A549 (cell line): ENCODE data around the gene FRMD1. TPM values are rescaled to one million over a fixed set of nuclear protein-coding genes. Genes with fewer than 3 reads are reported as not detected.

Source experiments
- ATAC-seq, 2 experiments: fragments of 200-7000 bp in 1 of 2; fragments of >200 bp in 1 of 2; cut with Nextera tagmentation in 1 of 2; cut with Tn5 transposase in 1 of 2; 3 replicates each; pipeline versions ENCODE4 v1.8.0 to v1.9.1; 2018 to 2020; ENCODE audit warnings: mild to moderate bottlenecking in 1 of 2, moderate library complexity in 1 of 2
- CTCF ChIA-PET: fragments of 300-600 bp; sonication (Branson Sonifier 250); formaldehyde crosslinking; extraction: SDS; loops from one replicate; lab custom pipeline; 2021; ENCODE audit warnings: antibody characterized with exemption, inconsistent platforms; lab: Yijun Ruan, JAX
- POLR2A ChIA-PET: fragments of 350-600 bp; formaldehyde crosslinking; extraction: SDS; loops from one replicate; lab custom pipeline; 2021; ENCODE audit warnings: antibody characterized with exemption, inconsistent platforms; lab: Yijun Ruan, JAX
- DNase-seq, 2 experiments: peaks; one replicate each; pipeline versions ENCODE4 v3.0.0 to v3.0.0-alpha.2; 2011 to 2016; ENCODE audit warnings: low read depth in 1 of 2, low spot score in 1 of 2
- FAIRE-seq: peaks from 2 replicates; lab custom pipeline; 2011; peaks lifted over from hg19 to GRCh38; lab: Jason Lieb, UNC
- H3K27ac ChIP-seq, 2 experiments: fragments of >200 bp; sonication (Bioruptor Twin); formaldehyde crosslinking; 3 replicates each; pipeline ENCODE4 v1.5.1; 2016 to 2017
- H3K4me1 ChIP-seq: fragments of >200 bp; sonication (Bioruptor Twin); formaldehyde crosslinking; 3 replicates; pipeline ENCODE4 v1.6.1; 2016
- H3K4me2 ChIP-seq: fragments of >200 bp; sonication (Bioruptor Twin); formaldehyde crosslinking; 3 replicates; pipeline ENCODE4 v1.6.1; 2016
- H3K4me3 ChIP-seq: fragments of >200 bp; sonication (Bioruptor Twin); formaldehyde crosslinking; 3 replicates; pipeline ENCODE4 v1.5.1; 2016
- H3K9me3 ChIP-seq: fragments of >200 bp; sonication (Bioruptor Twin); formaldehyde crosslinking; 3 replicates; pipeline ENCODE4 v1.6.1; 2016
- CHD2 ChIP-seq: fragments of 150-350 bp; IDR thresholded peaks from 2 replicates; pipeline ENCODE4 v1.6.1; 2014; ENCODE audit warnings: low read length; ENCODE audit not compliant: partially characterized antibody
- E2F6 ChIP-seq: IDR thresholded peaks from 2 replicates; pipeline ENCODE4 v1.6.1; 2012; ENCODE audit warnings: low read depth, borderline replicate concordance
- EHF ChIP-seq: fragments of 250-450 bp; sonication (Bioruptor Pico); IDR thresholded peaks from 2 replicates; pipeline ENCODE4 v1.5.0; 2020; ENCODE audit warnings: mild to moderate bottlenecking
- FOSB ChIP-seq: fragments of 250-450 bp; sonication (Bioruptor Pico); IDR thresholded peaks from 2 replicates; pipeline ENCODE4 v1.5.0; 2020; ENCODE audit warnings: mild to moderate bottlenecking, moderate library complexity
- FOXS1 ChIP-seq: fragments of 250-450 bp; sonication (Bioruptor Pico); IDR thresholded peaks from 2 replicates; pipeline ENCODE4 v1.5.0; 2020; ENCODE audit warnings: mild to moderate bottlenecking, moderate library complexity
- HEYL ChIP-seq: fragments of 250-450 bp; sonication (Bioruptor Pico); IDR thresholded peaks from 2 replicates; pipeline ENCODE4 v1.8.0; 2021; ENCODE audit warnings: mild to moderate bottlenecking, moderate library complexity
- JUNB ChIP-seq: fragments of >200 bp; sonication (Bioruptor Twin); formaldehyde crosslinking; IDR thresholded peaks from 2 replicates; pipeline ENCODE4 v1.6.1; 2016
- MYC ChIP-seq: IDR thresholded peaks from 2 replicates; pipeline ENCODE4 v1.6.1; 2012; ENCODE audit warnings: mild to moderate bottlenecking, inconsistent platforms, low read length, improper control_type of control experiment, borderline replicate concordance
- RAD21 ChIP-seq, 2 experiments: fragments of >200 bp in 1 of 2; sonication (Bioruptor Twin) in 1 of 2; formaldehyde crosslinking in 1 of 2; IDR thresholded peaks in 1 of 2; conservative IDR thresholded peaks in 1 of 2; 2 replicates in 1 of 2; 3 replicates in 1 of 2; pipeline ENCODE4 v1.6.1; 2012 to 2018; ENCODE audit warnings: inconsistent platforms in 1 of 2
- RFX5 ChIP-seq: fragments of 450-650 bp; IDR thresholded peaks from 2 replicates; pipeline ENCODE4 v1.7.1; 2014; ENCODE audit warnings: antibody characterized with exemption, mild to moderate bottlenecking, moderate library complexity
- SMC3 ChIP-seq: fragments of >200 bp; sonication (Bioruptor Twin); formaldehyde crosslinking; IDR thresholded peaks from 3 replicates; pipeline ENCODE4 v1.6.1; 2018; ENCODE audit warnings: inconsistent platforms
- TFCP2L1 ChIP-seq: fragments of 250-450 bp; sonication (Bioruptor Pico); IDR thresholded peaks from 2 replicates; pipeline ENCODE4 v1.5.0; 2021; ENCODE audit warnings: mild to moderate bottlenecking
- TP53 ChIP-seq: fragments of 250-450 bp; sonication (Bioruptor Pico); IDR thresholded peaks from 2 replicates; pipeline ENCODE4 v1.5.0; 2021; ENCODE audit warnings: mild to moderate bottlenecking, moderate library complexity
- ZC3H11A ChIP-seq: fragments of 450-650 bp; IDR thresholded peaks from 2 replicates; pipeline ENCODE4 v1.6.1; 2014; ENCODE audit warnings: antibody characterized with exemption, mild to moderate bottlenecking
- ZSCAN20 ChIP-seq: fragments of 250-450 bp; sonication (Bioruptor Pico); IDR thresholded peaks from 2 replicates; pipeline ENCODE4 v1.8.0; 2022; ENCODE audit warnings: mild to moderate bottlenecking, moderate library complexity
- WGBS: methylation state at CpG from one replicate; pipeline ENCODE4 v1.1.6; 2017; ENCODE audit errors: missing lambda C conversion rate; 5-methylcytosine and 5-hydroxymethylcytosine counted together
- polyA plus RNA-seq, 4 experiments: library from polyadenylated mRNA; depleted of rRNA in 3 of 4; stranded (reverse); fragments of >200 nt; fragmentation: RNase III in 1 of 4; extraction: RNeasy Plus Mini Kit Qiagen cat#74134 plus additional on column Dnase treatment in 1 of 4; gene quantifications; 2 replicates in 3 of 4; 3 replicates in 1 of 4; pipeline ENCODE4 v1.2.3, GENCODE V29; 2011 to 2017
- TF ChIP-seq, protein P1 (sequence below): IDR thresholded peaks from 2 replicates; pipeline ENCODE4 v1.6.1; 2012
- TF ChIP-seq, protein P2 (sequence below): fragments of 250-450 bp; sonication (Bioruptor Pico); IDR thresholded peaks from 2 replicates; pipeline ENCODE4 v1.5.0; 2020; ENCODE audit warnings: low read depth, mild to moderate bottlenecking, moderate library complexity
- TF ChIP-seq, protein P3 (sequence below): fragments of >200 bp; sonication (Bioruptor Twin); formaldehyde crosslinking; IDR thresholded peaks from 3 replicates; pipeline ENCODE4 v1.6.1; 2016
- TF ChIP-seq, protein P4 (sequence below): fragments of 200-600 bp; sonication (generic); IDR thresholded peaks from 2 replicates; pipeline ENCODE4 v1.6.1; 2016; ENCODE audit warnings: antibody characterized with exemption, mild to moderate bottlenecking, moderate library complexity

Gene FRMD1
- polyA plus RNA-seq, 2 of the 4 experiments (the other 2 are of a cell fraction): not detected

GRCh38 chr6:168020242-168020641 lies 58.8 kb downstream of the FRMD1 start:
- H3K4me2 ChIP-seq: no peak overlapping the region
- POLR2A ChIA-PET: no interaction called here
- no peak for FAIRE-seq
- TF ChIP-seq SMC3 (no peak), FOXS1 (CRISPR knock-in tag) (no peak), E2F6 (no peak), JUNB (no peak), RFX5 (no peak)
- TF ChIP-seq, all 56 proteins: peak for 0
- Histone ChIP-seq H3K4me3 (no peak overlapping the region), H3K27ac (no peak overlapping the region), H3K9me3 (no peaks in the 10 kb centered on the region), H3K4me1 (peaks cover 7% of the 10 kb centered on the region; the same call in 2 of the 3 replicates)
- DNase-seq: no peak
- CTCF ChIA-PET: interaction anchor here (0.7 to 1.5 kb wide), 3 partner anchors 12 to 784 kb away, joined by 3 to 4 read pairs (median 3); no protein-coding TSS in a partner anchor
- WGBS: 81% methylated on average over 8 of the region's 8 CpGs
- ATAC-seq: no peak

DNA sequence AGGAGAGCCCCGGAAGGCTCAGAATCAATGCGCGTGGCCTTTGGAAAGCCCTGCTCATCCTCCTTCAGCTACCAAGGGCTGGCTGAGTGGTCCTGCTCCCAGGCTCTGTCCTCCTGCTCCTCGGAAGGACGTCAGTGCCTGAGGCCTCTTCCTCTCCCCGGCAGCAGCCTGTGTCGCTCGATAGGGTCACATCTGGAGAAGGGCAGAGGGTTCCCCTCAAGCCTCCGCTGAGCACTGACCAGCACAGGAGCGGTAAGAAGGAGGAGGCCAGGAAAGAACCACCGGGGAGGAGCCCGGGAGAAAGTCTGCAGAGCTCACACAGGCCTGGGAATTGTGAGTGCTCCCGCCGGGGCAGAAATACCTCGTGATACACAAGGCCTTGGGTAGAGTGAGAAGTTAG lies 60.3 kb downstream of the FRMD1 start:
- POLR2A ChIA-PET: no interaction called here
- no peaks in the 10 kb centered on the region for H3K9me3 ChIP-seq
- DNase-seq (no peak), ATAC-seq (no peak)
- TF ChIP-seq, protein P1, sequence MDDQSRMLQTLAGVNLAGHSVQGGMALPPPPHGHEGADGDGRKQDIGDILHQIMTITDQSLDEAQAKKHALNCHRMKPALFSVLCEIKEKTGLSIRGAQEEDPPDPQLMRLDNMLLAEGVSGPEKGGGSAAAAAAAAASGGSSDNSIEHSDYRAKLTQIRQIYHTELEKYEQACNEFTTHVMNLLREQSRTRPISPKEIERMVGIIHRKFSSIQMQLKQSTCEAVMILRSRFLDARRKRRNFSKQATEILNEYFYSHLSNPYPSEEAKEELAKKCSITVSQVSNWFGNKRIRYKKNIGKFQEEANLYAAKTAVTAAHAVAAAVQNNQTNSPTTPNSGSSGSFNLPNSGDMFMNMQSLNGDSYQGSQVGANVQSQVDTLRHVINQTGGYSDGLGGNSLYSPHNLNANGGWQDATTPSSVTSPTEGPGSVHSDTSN: no peak
- TF ChIP-seq, protein P2, sequence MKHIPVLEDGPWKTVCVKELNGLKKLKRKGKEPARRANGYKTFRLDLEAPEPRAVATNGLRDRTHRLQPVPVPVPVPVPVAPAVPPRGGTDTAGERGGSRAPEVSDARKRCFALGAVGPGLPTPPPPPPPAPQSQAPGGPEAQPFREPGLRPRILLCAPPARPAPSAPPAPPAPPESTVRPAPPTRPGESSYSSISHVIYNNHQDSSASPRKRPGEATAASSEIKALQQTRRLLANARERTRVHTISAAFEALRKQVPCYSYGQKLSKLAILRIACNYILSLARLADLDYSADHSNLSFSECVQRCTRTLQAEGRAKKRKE (CRISPR knock-in tag): no peak
- TF ChIP-seq ZC3H11A (no peak), FOSB (CRISPR knock-in tag) (no peak), HEYL (CRISPR knock-in tag) (no peak)
- TF ChIP-seq, protein P3, sequence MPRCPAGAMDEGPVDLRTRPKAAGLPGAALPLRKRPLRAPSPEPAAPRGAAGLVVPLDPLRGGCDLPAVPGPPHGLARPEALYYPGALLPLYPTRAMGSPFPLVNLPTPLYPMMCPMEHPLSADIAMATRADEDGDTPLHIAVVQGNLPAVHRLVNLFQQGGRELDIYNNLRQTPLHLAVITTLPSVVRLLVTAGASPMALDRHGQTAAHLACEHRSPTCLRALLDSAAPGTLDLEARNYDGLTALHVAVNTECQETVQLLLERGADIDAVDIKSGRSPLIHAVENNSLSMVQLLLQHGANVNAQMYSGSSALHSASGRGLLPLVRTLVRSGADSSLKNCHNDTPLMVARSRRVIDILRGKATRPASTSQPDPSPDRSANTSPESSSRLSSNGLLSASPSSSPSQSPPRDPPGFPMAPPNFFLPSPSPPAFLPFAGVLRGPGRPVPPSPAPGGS: no peak
- TF ChIP-seq, all 56 proteins: peak for 0
- CTCF ChIA-PET: no interaction called here
- Histone ChIP-seq H3K4me2 (no peak overlapping the region), H3K4me1 (no peaks in the 10 kb centered on the region), H3K4me3 (no peak overlapping the region), H3K27ac (no peak overlapping the region)
- 82% methylated on average over 15 of the region's 15 CpGs for WGBS
- FAIRE-seq: no peak

- TF ChIP-seq E2F6 (no peak), RAD21 (conservative IDR thresholded peaks at IDR 0.05 in 1 of 2, IDR thresholded peaks at IDR 0.05 in 1 of 2) (no peak), EHF (CRISPR knock-in tag) (no peak), TFCP2L1 (CRISPR knock-in tag) (no peak), ZSCAN20 (CRISPR knock-in tag) (no peak), TP53 (CRISPR knock-in tag) (no peak), CHD2 (no peak), MYC (no peak)
- TF ChIP-seq, protein P4, sequence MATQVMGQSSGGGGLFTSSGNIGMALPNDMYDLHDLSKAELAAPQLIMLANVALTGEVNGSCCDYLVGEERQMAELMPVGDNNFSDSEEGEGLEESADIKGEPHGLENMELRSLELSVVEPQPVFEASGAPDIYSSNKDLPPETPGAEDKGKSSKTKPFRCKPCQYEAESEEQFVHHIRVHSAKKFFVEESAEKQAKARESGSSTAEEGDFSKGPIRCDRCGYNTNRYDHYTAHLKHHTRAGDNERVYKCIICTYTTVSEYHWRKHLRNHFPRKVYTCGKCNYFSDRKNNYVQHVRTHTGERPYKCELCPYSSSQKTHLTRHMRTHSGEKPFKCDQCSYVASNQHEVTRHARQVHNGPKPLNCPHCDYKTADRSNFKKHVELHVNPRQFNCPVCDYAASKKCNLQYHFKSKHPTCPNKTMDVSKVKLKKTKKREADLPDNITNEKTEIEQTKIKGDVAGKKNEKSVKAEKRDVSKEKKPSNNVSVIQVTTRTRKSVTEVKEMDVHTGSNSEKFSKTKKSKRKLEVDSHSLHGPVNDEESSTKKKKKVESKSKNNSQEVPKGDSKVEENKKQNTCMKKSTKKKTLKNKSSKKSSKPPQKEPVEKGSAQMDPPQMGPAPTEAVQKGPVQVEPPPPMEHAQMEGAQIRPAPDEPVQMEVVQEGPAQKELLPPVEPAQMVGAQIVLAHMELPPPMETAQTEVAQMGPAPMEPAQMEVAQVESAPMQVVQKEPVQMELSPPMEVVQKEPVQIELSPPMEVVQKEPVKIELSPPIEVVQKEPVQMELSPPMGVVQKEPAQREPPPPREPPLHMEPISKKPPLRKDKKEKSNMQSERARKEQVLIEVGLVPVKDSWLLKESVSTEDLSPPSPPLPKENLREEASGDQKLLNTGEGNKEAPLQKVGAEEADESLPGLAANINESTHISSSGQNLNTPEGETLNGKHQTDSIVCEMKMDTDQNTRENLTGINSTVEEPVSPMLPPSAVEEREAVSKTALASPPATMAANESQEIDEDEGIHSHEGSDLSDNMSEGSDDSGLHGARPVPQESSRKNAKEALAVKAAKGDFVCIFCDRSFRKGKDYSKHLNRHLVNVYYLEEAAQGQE: no peak
- no peak for DNase-seq
- peaks cover 4% of the 10 kb centered on the region; the same call in 2 of the 3 replicates for H3K9me3 ChIP-seq
- no peak overlapping the region for H3K27ac ChIP-seq
- no peak overlapping the region for H3K4me3 ChIP-seq
- WGBS: 51% methylated on average over 11 of the region's 11 CpGs
- H3K4me1 ChIP-seq: no peaks in the 10 kb centered on the region
- POLR2A ChIA-PET: no interaction called here
- ATAC-seq: no peak
- CTCF ChIA-PET: no interaction called here
- no peak for FAIRE-seq
- no peak overlapping the region for H3K4me2 ChIP-seq
Measured at GRCh38 chr6:168017629-168018028, 61.4 kb downstream of the FRMD1 start.
